HFFc6 (cell line): ENCODE data around the gene MED25. TPM values are rescaled to one million over a fixed set of nuclear protein-coding genes. Genes with fewer than 3 reads are reported as not detected.

ENCODE experiments used
- DNase-seq: peaks from one replicate; pipeline ENCODE4 v3.0.0-alpha.2; 2018
- H3K27ac Mint-ChIP-seq: 2 replicates; pipeline ENCODE4 v1.8.0; 2020; ENCODE audit warnings: mild to moderate bottlenecking, mixed read lengths
- H3K27me3 Mint-ChIP-seq: 2 replicates; pipeline ENCODE4 v1.8.0; 2021; ENCODE audit warnings: mild to moderate bottlenecking, moderate library complexity, mixed read lengths; ENCODE audit not compliant: insufficient read depth
- H3K36me3 Mint-ChIP-seq: 2 replicates; pipeline ENCODE4 v1.8.0; 2021; ENCODE audit warnings: low read depth, mixed read lengths
- H3K4me1 Mint-ChIP-seq: 2 replicates; pipeline ENCODE4 v1.8.0; 2020; ENCODE audit warnings: low read depth, mixed read lengths
- H3K4me3 Mint-ChIP-seq: 2 replicates; pipeline ENCODE4 v1.8.0; 2020; ENCODE audit warnings: mild to moderate bottlenecking, moderate library complexity, mixed read lengths
- H3K9me3 Mint-ChIP-seq: 2 replicates; pipeline ENCODE4 v1.8.0; 2020; ENCODE audit warnings: mild to moderate bottlenecking, mixed read lengths
- CTCF ChIP-seq: fragments of 200-600 bp; sonication (generic); IDR thresholded peaks from 2 replicates; pipeline ENCODE4 v1.5.0; 2021; ENCODE audit warnings: antibody characterized with exemption, mild to moderate bottlenecking
- total RNA-seq, 6 experiments: library from RNA; stranded (reverse); fragmentation: NEBNext Ultra II Directional; extraction: Animal tissue kit (Norgen Biotek cat#: 25700); gene quantifications; 2 replicates in 1 of 6; 3 replicates in 5 of 6; pipeline ENCODE4 v1.2.3, GENCODE V29; 2021

Gene MED25
- total RNA-seq, 6 experiments from 2014 or later, result 44.5 to 50.6 (median 47.8) TPM

GRCh38 chr19:49854378-49855263, 36.5 kb downstream of the MED25 start:
- Mint-ChIP-seq H3K4me1 (peaks cover 38% of the 10 kb centered on the region), H3K27ac (no peak overlapping the region), H3K36me3 (peaks cover 24% of the 10 kb centered on the region), H3K27me3 (peaks cover 20% of the 10 kb centered on the region), H3K4me3 (no peak overlapping the region), H3K9me3 (peaks cover 6% of the 10 kb centered on the region; the same call in 1 of the 2 replicates)
- DNase-seq, result no peak
- no peak for TF ChIP-seq CTCF

- H3K27me3 Mint-ChIP-seq, result peaks cover 24% of the 10 kb centered on the region
- H3K4me3 Mint-ChIP-seq, result no peak overlapping the region
- no peak for TF ChIP-seq CTCF
- H3K4me1 Mint-ChIP-seq, result peaks cover 36% of the 10 kb centered on the region
- H3K9me3 Mint-ChIP-seq, result no peaks in the 10 kb centered on the region
- DNase-seq, result no peak
- H3K27ac Mint-ChIP-seq, result peak overlapping the region; percentile 67
- peaks cover 19% of the 10 kb centered on the region for H3K36me3 Mint-ChIP-seq
Observed at GRCh38 chr19:49855277-49855675, 37.2 kb downstream of the MED25 start.

GRCh38 chr19:49855676-49856573, 37.8 kb downstream of the MED25 start:
- Mint-ChIP-seq H3K27ac (peak overlapping the region; percentile 67), H3K4me1 (peaks cover 34% of the 10 kb centered on the region), H3K9me3 (no peaks in the 10 kb centered on the region), H3K36me3 (peaks cover 18% of the 10 kb centered on the region; the same call in 1 of the 2 replicates), H3K27me3 (peaks cover 24% of the 10 kb centered on the region), H3K4me3 (peak overlapping the region; percentile 28; the same call in 1 of the 2 replicates)
- DNase-seq, result no peak
- no peak for TF ChIP-seq CTCF

DNA sequence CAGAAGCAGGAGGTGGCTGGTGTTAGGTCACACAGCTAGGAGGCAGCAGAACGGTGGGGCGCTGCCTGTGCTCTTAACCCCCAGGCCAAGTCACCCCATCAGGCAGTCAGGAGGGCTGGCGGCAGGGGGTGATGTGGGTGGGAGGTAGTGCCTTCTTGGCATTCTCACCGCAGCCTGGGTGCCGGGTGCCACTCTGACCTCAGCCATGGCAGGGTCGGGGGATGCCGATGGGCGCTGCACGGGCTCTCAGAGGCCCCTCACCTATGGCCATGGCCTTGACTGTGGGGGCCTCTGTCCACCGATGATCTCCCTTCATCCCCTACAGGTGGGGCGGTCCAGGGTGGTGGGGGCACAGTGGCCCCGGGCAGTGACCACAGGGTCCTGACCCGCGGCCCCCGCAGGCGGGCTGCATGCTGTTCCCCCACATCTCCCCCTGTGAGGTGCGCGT, 38.5 kb downstream of the MED25 start:
- no peak for DNase-seq
- Mint-ChIP-seq H3K4me3 (no peak overlapping the region; the same call in 1 of the 2 replicates), H3K27me3 (peaks cover 24% of the 10 kb centered on the region), H3K27ac (peak overlapping the region; percentile 67), H3K4me1 (peaks cover 34% of the 10 kb centered on the region), H3K9me3 (no peaks in the 10 kb centered on the region), H3K36me3 (peaks cover 18% of the 10 kb centered on the region; the same call in 1 of the 2 replicates)
- TF ChIP-seq CTCF, result no peak; the same call in 1 of the 2 replicates

GRCh38 chr19:49857061-49857837, 39.2 kb downstream of the MED25 start:
- Mint-ChIP-seq H3K9me3 (no peaks in the 10 kb centered on the region), H3K36me3 (peaks cover 14% of the 10 kb centered on the region; the same call in 1 of the 2 replicates), H3K27ac (peak overlapping the region; percentile 91; the same call in 1 of the 2 replicates), H3K4me3 (no peak overlapping the region; the same call in 1 of the 2 replicates), H3K27me3 (peaks cover 21% of the 10 kb centered on the region), H3K4me1 (peaks cover 31% of the 10 kb centered on the region)
- DNase-seq, result no peak
- no peak for TF ChIP-seq CTCF
